Fibroblast of mammary gland (primary cell): Measurements from ENCODE around the gene EMILIN1.
A peak's percentile ranks its signal among the peaks of the same experiment; 100 is the strongest.
"Not testable (repeated sequence)": the region's sequence is repeated elsewhere in the genome, so short reads cannot be mapped to it uniquely, and the experiment has no call there.

Experiments
- DNase-seq: peaks from one replicate; pipeline ENCODE4 v3.0.0-alpha.2; 2010; ENCODE audit warnings: low read depth
- H3K4me3 ChIP-seq: 2 replicates; pipeline ENCODE4 v1.5.1; 2011; ENCODE audit warnings: low read depth, mild to moderate bottlenecking, low read length, moderate library complexity; ENCODE audit not compliant: control insufficient read depth
- TF ChIP-seq, protein P1 (sequence below): conservative IDR thresholded peaks from 2 replicates; pipeline ENCODE4 v1.5.1; 2011; ENCODE audit warnings: low read depth, low read length, inconsistent platforms; ENCODE audit not compliant: control insufficient read depth, insufficient read depth

The EMILIN1 gene

DNA sequence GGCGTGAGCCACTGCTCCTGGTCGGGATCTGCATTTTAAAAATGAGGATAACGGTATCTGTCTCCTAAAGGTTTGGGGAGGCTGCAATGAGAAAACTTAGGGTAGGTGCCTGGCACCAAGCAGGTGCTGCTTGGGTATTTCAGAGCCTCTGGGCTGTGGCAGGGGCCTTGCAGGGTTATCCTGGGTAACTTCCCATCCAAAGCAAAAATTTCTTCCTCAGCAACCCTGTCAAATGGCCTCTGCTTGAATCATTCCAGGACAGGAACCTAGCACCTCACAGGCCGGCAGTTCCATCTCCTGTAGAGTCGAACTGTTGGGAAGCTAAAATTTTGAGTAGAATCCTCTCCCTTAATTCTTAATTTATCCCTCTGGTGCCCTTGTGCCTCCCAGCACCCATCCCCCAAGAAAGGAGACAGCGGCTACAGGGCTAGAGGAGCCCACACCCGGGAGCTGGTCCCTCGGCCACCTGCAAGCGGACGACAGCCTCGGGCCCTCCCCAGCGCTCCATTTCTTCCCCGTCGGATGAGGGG is 39.6 kb downstream of the EMILIN1 start:
- peak overlapping the region; percentile 56 for H3K4me3 ChIP-seq
- TF ChIP-seq, protein P1, sequence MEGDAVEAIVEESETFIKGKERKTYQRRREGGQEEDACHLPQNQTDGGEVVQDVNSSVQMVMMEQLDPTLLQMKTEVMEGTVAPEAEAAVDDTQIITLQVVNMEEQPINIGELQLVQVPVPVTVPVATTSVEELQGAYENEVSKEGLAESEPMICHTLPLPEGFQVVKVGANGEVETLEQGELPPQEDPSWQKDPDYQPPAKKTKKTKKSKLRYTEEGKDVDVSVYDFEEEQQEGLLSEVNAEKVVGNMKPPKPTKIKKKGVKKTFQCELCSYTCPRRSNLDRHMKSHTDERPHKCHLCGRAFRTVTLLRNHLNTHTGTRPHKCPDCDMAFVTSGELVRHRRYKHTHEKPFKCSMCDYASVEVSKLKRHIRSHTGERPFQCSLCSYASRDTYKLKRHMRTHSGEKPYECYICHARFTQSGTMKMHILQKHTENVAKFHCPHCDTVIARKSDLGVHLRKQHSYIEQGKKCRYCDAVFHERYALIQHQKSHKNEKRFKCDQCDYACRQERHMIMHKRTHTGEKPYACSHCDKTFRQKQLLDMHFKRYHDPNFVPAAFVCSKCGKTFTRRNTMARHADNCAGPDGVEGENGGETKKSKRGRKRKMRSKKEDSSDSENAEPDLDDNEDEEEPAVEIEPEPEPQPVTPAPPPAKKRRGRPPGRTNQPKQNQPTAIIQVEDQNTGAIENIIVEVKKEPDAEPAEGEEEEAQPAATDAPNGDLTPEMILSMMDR = no peak

GRCh38 chr2:27118525-27119329 is 40.3 kb downstream of the EMILIN1 start, which contains the start of gene CGREF1:
TSS of gene CGREF1 (minus strand) at chr2:27119128. CDS start at chr2:27104366, 14,762 bp downstream.
- TF ChIP-seq, protein P1 = no peak
- DNase-seq = no peak
- peak within 1 kb of the TSS; percentile 56 for H3K4me3 ChIP-seq

More for the DNA sequence above, 39.6 kb downstream of the EMILIN1 start:
- DNase-seq = no peak

GRCh38 chr2:27119330-27119670 is 40.9 kb downstream of the EMILIN1 start:
- DNase-seq = not testable (repeated sequence)
- H3K4me3 ChIP-seq = peak overlapping the region; percentile 32

DNA sequence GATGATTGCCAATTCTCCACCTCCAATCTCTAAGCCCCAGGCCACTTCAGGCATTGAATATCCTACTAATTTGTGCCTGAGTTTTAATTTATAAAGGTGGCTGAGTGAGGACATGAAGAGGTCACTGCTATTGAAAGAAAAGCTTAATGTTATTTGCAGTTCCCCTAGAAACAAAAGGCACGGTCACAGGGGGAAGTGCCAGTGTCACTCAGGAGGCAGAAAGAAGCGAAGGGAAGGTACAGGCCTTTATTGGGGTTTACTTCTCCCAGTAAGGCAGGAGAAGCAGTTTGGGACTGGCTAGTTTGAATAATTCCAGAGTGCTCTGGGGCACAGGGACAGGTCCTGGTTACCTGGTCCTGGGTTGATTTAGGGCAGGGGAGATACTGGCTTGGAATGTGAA is 43.5 kb downstream of the EMILIN1 start:
- no peak overlapping the region for H3K4me3 ChIP-seq
- TF ChIP-seq, protein P1 = no peak
- DNase-seq = no peak

DNA sequence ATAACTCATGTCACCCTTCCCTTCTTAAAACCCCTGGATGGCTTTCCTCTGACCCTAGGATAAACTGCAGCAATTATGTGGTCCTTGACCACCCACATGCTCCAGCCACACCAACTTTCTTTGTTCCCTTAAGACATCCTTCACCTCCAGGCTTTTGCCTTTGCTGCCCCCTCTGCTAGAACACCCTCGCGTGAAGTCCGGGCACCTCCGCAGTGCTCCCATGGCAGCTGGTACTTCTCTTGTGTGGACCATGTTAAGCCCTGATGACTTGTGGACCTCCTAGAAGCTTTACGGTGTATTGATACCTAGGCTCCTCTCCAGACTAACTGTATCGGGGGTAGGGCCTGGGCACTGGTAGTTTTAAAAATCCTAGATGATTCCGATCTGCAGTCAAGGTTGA is 44.4 kb downstream of the EMILIN1 start:
- no peak overlapping the region for H3K4me3 ChIP-seq
- TF ChIP-seq, protein P1 = no peak
- no peak for DNase-seq

- H3K4me3 ChIP-seq = peak within 1 kb of the TSS; percentile 57
- TF ChIP-seq, protein P1 = no peak
- no peak for DNase-seq
Measured at GRCh38 chr2:27123302-27124150, 45.1 kb downstream of the EMILIN1 start, which contains the start of gene ABHD1. TSS of gene ABHD1 (plus strand) at chr2:27123815. CDS start at chr2:27123949, 134 bp downstream.
